ENCODE data around the gene ZNF774.
"Not testable (repeated sequence)": the region's sequence is repeated elsewhere in the genome, so short reads cannot be mapped to it uniquely, and the experiment has no call there.

DNA sequence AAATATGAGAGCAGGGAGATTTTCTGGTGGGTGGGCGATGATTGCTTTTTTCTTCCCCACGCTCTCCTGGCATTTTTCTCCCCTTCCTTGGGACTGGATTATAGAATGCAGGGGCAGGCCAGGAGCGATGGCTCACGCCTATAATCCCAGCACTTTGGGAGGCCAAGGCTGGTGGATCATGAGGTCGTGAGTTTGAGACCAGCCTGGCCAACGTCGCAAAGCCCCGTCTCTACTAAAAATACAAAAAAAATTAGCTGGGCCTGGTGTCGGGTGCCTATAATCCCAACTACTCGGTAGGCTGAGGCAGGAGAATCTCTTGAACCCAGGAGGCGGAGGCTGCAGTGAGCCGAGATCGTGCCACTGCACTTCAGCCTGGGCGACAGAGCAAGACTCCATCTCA, 46.7 kb upstream of the ZNF774 start:
- TF ChIP-seq, protein P1, sequence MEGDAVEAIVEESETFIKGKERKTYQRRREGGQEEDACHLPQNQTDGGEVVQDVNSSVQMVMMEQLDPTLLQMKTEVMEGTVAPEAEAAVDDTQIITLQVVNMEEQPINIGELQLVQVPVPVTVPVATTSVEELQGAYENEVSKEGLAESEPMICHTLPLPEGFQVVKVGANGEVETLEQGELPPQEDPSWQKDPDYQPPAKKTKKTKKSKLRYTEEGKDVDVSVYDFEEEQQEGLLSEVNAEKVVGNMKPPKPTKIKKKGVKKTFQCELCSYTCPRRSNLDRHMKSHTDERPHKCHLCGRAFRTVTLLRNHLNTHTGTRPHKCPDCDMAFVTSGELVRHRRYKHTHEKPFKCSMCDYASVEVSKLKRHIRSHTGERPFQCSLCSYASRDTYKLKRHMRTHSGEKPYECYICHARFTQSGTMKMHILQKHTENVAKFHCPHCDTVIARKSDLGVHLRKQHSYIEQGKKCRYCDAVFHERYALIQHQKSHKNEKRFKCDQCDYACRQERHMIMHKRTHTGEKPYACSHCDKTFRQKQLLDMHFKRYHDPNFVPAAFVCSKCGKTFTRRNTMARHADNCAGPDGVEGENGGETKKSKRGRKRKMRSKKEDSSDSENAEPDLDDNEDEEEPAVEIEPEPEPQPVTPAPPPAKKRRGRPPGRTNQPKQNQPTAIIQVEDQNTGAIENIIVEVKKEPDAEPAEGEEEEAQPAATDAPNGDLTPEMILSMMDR (IDR thresholded peaks at IDR 0.05), result not testable (repeated sequence)
- not testable (repeated sequence) for TF ChIP-seq EP300, POLR2A (IDR thresholded peaks at IDR 0.05)
